ENCODE measurements around the gene ERICH6. TPM values are rescaled to one million over a fixed set of nuclear protein-coding genes. Genes with fewer than 3 reads are reported as not detected.

Gene ERICH6
- total and polyA plus RNA-seq, 10 of the 15 experiments (the other 5 are each of a cell fraction or from before 2014, with no cell fraction given): 0.04 to 0.40 (median 0.22) TPM; not detected in 6

DNA sequence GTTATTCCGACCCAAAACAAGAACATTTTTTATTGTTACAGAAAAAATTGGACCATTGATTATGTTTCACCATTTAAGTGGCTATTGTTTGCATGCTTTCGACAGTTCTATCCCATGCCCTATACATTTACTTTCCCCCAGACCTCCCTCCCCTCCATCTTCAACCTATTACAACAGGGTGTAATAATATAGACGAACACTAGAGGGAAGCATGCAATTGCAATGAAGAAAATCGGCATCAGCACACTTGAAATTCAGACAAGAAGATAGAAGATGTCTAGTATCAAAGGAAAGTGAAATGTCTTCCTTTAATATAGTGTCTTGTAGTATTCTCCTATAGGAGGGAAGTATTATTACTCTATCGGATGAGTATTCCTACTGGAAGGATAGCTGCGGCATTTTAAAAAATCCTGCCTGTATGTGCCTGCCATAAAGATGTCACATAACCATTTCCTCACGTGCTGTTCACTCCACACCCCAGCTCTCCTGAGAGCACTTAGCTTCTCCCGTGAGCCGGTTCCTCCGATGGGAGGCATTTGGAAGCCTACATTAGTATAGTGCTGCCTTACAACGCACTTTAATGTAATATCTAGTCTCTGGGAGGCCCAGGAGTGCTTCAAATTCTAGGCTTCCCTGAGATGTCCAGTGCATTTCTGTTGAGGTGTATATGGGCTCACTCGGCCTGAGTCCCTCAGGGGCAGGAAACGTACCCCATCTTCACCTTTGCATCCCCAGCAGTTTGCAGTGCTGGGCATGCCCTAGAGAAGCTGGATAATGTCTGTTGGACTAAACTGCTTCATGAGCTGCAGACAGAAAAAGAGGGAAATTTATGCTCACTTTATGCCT, 17.8 kb upstream of the ERICH6 start (continued):
- TF ChIP-seq CHD1 (IDR thresholded peaks at IDR 0.05; ENCODE audit: low read depth, low read length) (no peak), LARP7 (IDR thresholded peaks at IDR 0.05) (no peak), CREM (IDR thresholded peaks at IDR 0.05; ENCODE audit: low read depth) (no peak), KLF5 (IDR thresholded peaks at IDR 0.05; ENCODE audit: partially characterized antibody) (no peak), TCF3 (IDR thresholded peaks at IDR 0.05; ENCODE audit: borderline replicate concordance, insufficient read depth, low read depth, low read length) (no peak), STAT1 (conservative IDR thresholded peaks at IDR 0.05) (no peak), YY1 (IDR thresholded peaks at IDR 0.05; ENCODE audit: low read depth, low read length) (no peak), KAT2A (conservative IDR thresholded peaks at IDR 0.05; ENCODE audit: control insufficient read depth, low read depth, low read length) (no peak), ATF7 (IDR thresholded peaks at IDR 0.05; ENCODE audit: low read depth) (no peak), RBBP5 (conservative IDR thresholded peaks at IDR 0.05) (no peak), BHLHE40 (IDR thresholded peaks at IDR 0.05; ENCODE audit: borderline replicate concordance in 1 of 2, low read depth in 2 of 2, low read length in 1 of 2) (0 out of 4 replicates have a peak, but pooled peaks of 1 of the 2 experiments have one; percentile 18), SMC3 (IDR thresholded peaks at IDR 0.05; ENCODE audit: borderline replicate concordance, low read length) (peak; percentile 88; the same call in 1 of the 2 replicates), ZNF274 (IDR thresholded peaks at IDR 0.05; ENCODE audit: insufficient read depth, insufficient read length) (no peak), ESRRA (IDR thresholded peaks at IDR 0.05; ENCODE audit: low read length) (no peak), CBFB (IDR thresholded peaks at IDR 0.05; ENCODE audit: low read depth) (no peak), MTA2 (IDR thresholded peaks at IDR 0.05; ENCODE audit: low read depth) (no peak), IKZF2 (IDR thresholded peaks at IDR 0.05) (no peak), FOXM1 (IDR thresholded peaks at IDR 0.05; ENCODE audit: low read depth, low read length) (peak; percentile 52; the same call in 1 of the 2 replicates), ZNF217 (IDR thresholded peaks at IDR 0.05) (no peak)
- TF ChIP-seq, protein P1, sequence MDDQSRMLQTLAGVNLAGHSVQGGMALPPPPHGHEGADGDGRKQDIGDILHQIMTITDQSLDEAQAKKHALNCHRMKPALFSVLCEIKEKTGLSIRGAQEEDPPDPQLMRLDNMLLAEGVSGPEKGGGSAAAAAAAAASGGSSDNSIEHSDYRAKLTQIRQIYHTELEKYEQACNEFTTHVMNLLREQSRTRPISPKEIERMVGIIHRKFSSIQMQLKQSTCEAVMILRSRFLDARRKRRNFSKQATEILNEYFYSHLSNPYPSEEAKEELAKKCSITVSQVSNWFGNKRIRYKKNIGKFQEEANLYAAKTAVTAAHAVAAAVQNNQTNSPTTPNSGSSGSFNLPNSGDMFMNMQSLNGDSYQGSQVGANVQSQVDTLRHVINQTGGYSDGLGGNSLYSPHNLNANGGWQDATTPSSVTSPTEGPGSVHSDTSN (IDR thresholded peaks at IDR 0.05; ENCODE audit: insufficient replicate concordance, low read depth, low read length): no peak
- TF ChIP-seq, protein P2, sequence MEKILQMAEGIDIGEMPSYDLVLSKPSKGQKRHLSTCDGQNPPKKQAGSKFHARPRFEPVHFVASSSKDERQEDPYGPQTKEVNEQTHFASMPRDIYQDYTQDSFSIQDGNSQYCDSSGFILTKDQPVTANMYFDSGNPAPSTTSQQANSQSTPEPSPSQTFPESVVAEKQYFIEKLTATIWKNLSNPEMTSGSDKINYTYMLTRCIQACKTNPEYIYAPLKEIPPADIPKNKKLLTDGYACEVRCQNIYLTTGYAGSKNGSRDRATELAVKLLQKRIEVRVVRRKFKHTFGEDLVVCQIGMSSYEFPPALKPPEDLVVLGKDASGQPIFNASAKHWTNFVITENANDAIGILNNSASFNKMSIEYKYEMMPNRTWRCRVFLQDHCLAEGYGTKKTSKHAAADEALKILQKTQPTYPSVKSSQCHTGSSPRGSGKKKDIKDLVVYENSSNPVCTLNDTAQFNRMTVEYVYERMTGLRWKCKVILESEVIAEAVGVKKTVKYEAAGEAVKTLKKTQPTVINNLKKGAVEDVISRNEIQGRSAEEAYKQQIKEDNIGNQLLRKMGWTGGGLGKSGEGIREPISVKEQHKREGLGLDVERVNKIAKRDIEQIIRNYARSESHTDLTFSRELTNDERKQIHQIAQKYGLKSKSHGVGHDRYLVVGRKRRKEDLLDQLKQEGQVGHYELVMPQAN (conservative IDR thresholded peaks at IDR 0.05): no peak
- TF ChIP-seq, protein P3, sequence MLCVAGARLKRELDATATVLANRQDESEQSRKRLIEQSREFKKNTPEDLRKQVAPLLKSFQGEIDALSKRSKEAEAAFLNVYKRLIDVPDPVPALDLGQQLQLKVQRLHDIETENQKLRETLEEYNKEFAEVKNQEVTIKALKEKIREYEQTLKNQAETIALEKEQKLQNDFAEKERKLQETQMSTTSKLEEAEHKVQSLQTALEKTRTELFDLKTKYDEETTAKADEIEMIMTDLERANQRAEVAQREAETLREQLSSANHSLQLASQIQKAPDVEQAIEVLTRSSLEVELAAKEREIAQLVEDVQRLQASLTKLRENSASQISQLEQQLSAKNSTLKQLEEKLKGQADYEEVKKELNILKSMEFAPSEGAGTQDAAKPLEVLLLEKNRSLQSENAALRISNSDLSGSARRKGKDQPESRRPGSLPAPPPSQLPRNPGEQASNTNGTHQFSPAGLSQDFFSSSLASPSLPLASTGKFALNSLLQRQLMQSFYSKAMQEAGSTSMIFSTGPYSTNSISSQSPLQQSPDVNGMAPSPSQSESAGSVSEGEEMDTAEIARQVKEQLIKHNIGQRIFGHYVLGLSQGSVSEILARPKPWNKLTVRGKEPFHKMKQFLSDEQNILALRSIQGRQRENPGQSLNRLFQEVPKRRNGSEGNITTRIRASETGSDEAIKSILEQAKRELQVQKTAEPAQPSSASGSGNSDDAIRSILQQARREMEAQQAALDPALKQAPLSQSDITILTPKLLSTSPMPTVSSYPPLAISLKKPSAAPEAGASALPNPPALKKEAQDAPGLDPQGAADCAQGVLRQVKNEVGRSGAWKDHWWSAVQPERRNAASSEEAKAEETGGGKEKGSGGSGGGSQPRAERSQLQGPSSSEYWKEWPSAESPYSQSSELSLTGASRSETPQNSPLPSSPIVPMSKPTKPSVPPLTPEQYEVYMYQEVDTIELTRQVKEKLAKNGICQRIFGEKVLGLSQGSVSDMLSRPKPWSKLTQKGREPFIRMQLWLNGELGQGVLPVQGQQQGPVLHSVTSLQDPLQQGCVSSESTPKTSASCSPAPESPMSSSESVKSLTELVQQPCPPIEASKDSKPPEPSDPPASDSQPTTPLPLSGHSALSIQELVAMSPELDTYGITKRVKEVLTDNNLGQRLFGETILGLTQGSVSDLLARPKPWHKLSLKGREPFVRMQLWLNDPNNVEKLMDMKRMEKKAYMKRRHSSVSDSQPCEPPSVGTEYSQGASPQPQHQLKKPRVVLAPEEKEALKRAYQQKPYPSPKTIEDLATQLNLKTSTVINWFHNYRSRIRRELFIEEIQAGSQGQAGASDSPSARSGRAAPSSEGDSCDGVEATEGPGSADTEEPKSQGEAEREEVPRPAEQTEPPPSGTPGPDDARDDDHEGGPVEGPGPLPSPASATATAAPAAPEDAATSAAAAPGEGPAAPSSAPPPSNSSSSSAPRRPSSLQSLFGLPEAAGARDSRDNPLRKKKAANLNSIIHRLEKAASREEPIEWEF (IDR thresholded peaks at IDR 0.05; ENCODE audit: insufficient replicate concordance, low read depth, low read length): no peak
